ENCODE data around the gene CDH15. TPM values are rescaled to one million over a fixed set of nuclear protein-coding genes. Genes with fewer than 3 reads are reported as not detected.

The CDH15 gene
- 0.07 to 0.11 TPM (median 0.08 TPM) in 4 of 5 replicates, not detected in the other for total RNA-seq (2022; extraction: Qiagen RNA extraction)

GRCh38 chr16:89171216-89172170, at the start of gene CDH15:
Gene CDH15 (plus strand): TSS chr16:89171748. CDS start chr16:89171832, 84 bp downstream.

GRCh38 chr16:89200124-89200849, 28.7 kb downstream of the CDH15 start, which contains the start of gene SLC22A31:
Gene SLC22A31 (minus strand): TSS chr16:89200537. CDS start chr16:89200501, 36 bp downstream.

GRCh38 chr16:89217388-89218191, 46.0 kb downstream of the CDH15 start, which contains the start of gene ZNF778:
Gene ZNF778 (plus strand): TSS chr16:89217703. CDS start chr16:89221128, 3,425 bp downstream.

Other genes starting within 250 kb of the CDH15 start
- 0.22 to 0.56 TPM (median 0.31 TPM) in 5 replicates for gene CBFA2T3, start 194.5 kb upstream of the CDH15 start, total RNA-seq (2022; extraction: Qiagen RNA extraction)
- gene ACSF3, start 77.9 kb upstream of the CDH15 start, total RNA-seq (2022; extraction: Qiagen RNA extraction), result 17.9 to 21.1 TPM (median 20.3 TPM) in 5 replicates
- gene SLC22A31, start 28.8 kb downstream of the CDH15 start, total RNA-seq (2022; extraction: Qiagen RNA extraction), result 1.1 to 1.8 TPM (median 1.5 TPM) in 5 replicates
- gene ZNF778, start 46.0 kb downstream of the CDH15 start, total RNA-seq (2022; extraction: Qiagen RNA extraction), result 9.4 to 11.7 TPM (median 10.0 TPM) in 5 replicates